Thyroid gland (tissue), 4 donors: ENCODE results near the gene PAX5.

Experiments used
- POLR2A ChIP-seq, 2 donors: fragments of 450-650 bp; IDR thresholded peaks; one replicate each; pipeline ENCODE4 v1.6.1; 2017; ENCODE audit warnings: antibody characterized with exemption in 2 of 2, mild to moderate bottlenecking in 2 of 2, moderate library complexity in 1 of 2
- TF ChIP-seq, protein P1 (sequence below), 6 experiments: fragments of 200-600 bp in 3 of 6; fragments of 450-650 bp in 3 of 6; sonication (generic) in 3 of 6; IDR thresholded peaks; one replicate each; pipeline ENCODE4 v1.5.1; 2016 to 2019; ENCODE audit warnings: antibody characterized with exemption in 6 of 6, mild to moderate bottlenecking in 2 of 6, inconsistent platforms in 1 of 6, moderate library complexity in 1 of 6

DNA sequence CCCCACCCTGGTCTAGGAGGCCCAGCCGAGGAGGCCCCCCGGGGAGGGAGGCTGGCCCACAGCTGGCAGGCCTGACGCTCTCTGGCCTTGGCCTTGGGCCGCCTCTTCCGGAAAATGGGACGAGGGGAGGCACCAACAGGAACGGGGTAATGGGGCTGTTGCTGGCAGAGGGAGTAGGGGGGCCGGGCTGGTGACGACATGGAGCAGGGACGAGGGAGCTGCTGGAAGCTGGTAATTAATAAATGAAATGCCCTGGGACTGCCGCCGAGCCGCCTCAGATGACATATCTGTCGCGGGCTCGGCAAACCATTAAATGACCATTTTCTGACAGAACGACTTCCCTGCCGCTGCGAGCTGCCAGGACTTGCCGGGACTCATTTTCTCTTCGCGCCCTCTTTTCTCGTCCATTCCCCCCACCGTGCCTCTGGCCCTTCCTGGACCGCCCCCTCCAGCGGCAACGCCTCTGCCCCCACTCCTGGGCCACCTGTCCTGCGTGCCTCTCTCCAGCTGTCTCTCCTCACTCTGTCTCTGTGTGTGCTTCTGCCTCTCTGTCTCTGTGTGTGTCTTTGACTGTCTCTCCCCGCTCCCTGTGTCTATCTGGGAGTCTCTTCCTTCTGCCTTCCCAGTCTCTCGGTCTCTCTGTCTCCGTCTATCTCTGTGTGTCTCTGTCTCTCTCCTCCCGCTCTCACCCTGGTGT lies 215.7 kb downstream of the PAX5 start:
- TF ChIP-seq POLR2A (IDR thresholded peaks at IDR 0.05): no peak
- TF ChIP-seq, protein P1, sequence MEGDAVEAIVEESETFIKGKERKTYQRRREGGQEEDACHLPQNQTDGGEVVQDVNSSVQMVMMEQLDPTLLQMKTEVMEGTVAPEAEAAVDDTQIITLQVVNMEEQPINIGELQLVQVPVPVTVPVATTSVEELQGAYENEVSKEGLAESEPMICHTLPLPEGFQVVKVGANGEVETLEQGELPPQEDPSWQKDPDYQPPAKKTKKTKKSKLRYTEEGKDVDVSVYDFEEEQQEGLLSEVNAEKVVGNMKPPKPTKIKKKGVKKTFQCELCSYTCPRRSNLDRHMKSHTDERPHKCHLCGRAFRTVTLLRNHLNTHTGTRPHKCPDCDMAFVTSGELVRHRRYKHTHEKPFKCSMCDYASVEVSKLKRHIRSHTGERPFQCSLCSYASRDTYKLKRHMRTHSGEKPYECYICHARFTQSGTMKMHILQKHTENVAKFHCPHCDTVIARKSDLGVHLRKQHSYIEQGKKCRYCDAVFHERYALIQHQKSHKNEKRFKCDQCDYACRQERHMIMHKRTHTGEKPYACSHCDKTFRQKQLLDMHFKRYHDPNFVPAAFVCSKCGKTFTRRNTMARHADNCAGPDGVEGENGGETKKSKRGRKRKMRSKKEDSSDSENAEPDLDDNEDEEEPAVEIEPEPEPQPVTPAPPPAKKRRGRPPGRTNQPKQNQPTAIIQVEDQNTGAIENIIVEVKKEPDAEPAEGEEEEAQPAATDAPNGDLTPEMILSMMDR (IDR thresholded peaks at IDR 0.05): no peak
